Lower leg skin (tissue), 4 donors: ENCODE measurements around the gene UGP2. TPM values are rescaled to one million over a fixed set of nuclear protein-coding genes. Genes with fewer than 3 reads are reported as not detected.
"Not testable (repeated sequence)": the region's sequence is repeated elsewhere in the genome, so short reads cannot be mapped to it uniquely, and the experiment has no call there.

Source experiments
- DNase-seq, 2 donors: peaks; one replicate each; pipeline ENCODE4 v3.0.0-alpha.2; 2019; ENCODE audit warnings: low spot score in 2 of 2
- H3K4me3 ChIP-seq: fragments of 200-600 bp; sonication (generic); 2 replicates; pipeline ENCODE4 v1.5.1; 2017; ENCODE audit warnings: mild to moderate bottlenecking, low read depth; ENCODE audit not compliant: poor library complexity, severe bottlenecking
- POLR2A ChIP-seq, 2 donors: fragments of 450-650 bp; IDR thresholded peaks; one replicate each; pipeline ENCODE4 v1.6.1; 2016 to 2017; ENCODE audit warnings: antibody characterized with exemption in 2 of 2, mild to moderate bottlenecking in 1 of 2, moderate library complexity in 1 of 2
- WGBS, 2 donors: methylation state at CpG; one replicate each; pipeline ENCODE4 v1.1.5; 2018; 5-methylcytosine and 5-hydroxymethylcytosine counted together
- intact Hi-C: fragments of 100-400 bp; cut with DNase I; formaldehyde crosslinking; loops from one replicate; pipeline ENCODE4 v1.15.0; 2023; ENCODE audit warnings: low total_unique reads
- total RNA-seq, 4 donors: library from RNA; depleted of rRNA; stranded (reverse); fragments of >200 nt; gene quantifications; one replicate each; pipeline ENCODE4 v1.1.0, GENCODE V29; 2016
- TF ChIP-seq, protein P1 (sequence below), 3 donors: fragments of 450-650 bp; IDR thresholded peaks; one replicate each; pipeline ENCODE4 v1.5.1; 2016; ENCODE audit warnings: antibody characterized with exemption in 3 of 3, mild to moderate bottlenecking in 3 of 3, moderate library complexity in 2 of 3

UGP2 gene
- total RNA-seq, 4 donors from 2014 or later: 61.1 to 153 (median 92.7) TPM

GRCh38 chr2:63846487-63846886 lies 4.8 kb downstream of the UGP2 start:
- TF ChIP-seq POLR2A (IDR thresholded peaks at IDR 0.05): no peak
- TF ChIP-seq, protein P1, sequence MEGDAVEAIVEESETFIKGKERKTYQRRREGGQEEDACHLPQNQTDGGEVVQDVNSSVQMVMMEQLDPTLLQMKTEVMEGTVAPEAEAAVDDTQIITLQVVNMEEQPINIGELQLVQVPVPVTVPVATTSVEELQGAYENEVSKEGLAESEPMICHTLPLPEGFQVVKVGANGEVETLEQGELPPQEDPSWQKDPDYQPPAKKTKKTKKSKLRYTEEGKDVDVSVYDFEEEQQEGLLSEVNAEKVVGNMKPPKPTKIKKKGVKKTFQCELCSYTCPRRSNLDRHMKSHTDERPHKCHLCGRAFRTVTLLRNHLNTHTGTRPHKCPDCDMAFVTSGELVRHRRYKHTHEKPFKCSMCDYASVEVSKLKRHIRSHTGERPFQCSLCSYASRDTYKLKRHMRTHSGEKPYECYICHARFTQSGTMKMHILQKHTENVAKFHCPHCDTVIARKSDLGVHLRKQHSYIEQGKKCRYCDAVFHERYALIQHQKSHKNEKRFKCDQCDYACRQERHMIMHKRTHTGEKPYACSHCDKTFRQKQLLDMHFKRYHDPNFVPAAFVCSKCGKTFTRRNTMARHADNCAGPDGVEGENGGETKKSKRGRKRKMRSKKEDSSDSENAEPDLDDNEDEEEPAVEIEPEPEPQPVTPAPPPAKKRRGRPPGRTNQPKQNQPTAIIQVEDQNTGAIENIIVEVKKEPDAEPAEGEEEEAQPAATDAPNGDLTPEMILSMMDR (IDR thresholded peaks at IDR 0.05): no peak
- WGBS, 2 donors: 34 to 50% methylated on average over 1 of the region's 1 CpG
- no peak overlapping the region for H3K4me3 ChIP-seq
- intact Hi-C loops: no loop called here
- no peak for DNase-seq

DNA sequence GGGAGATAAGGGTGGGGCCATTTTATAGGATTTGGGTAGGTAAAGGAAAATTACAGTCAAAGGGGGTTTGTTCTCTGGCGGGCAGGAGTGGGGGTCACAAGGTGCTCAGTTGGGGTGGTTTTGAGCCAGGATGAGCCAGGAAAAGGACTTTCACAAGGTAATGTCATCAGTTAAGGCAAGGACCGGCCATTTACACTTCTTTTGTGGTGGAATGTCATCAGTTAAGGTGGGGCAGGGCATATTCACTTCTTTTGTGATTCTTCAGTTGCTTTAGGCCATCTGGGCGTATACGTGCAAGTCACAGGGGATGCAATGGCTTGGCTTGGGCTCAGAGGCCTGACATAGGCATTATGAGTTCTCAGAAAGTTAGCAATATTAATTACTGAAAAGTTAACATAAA lies 5.9 kb downstream of the UGP2 start:
- DNase-seq, intact Hi-C loops, H3K4me3 ChIP-seq: not testable (repeated sequence)
- WGBS, 2 donors: 79 to 82% methylated on average over 4 of the region's 4 CpGs

GRCh38 chr2:63849381-63850203 lies 7.9 kb downstream of the UGP2 start:
- no peak for DNase-seq
- intact Hi-C loops: no loop called here
- TF ChIP-seq, protein P1 (IDR thresholded peaks at IDR 0.05): no peak
- TF ChIP-seq POLR2A (IDR thresholded peaks at IDR 0.05): no peak
- H3K4me3 ChIP-seq: no peak overlapping the region
- WGBS, 2 donors: 36 to 47% methylated on average over 7 of the region's 7 CpGs

GRCh38 chr2:63850204-63850571 lies 8.5 kb downstream of the UGP2 start:
- WGBS, 2 donors: 54 to 64% methylated on average over 1 of the region's 1 CpG
- no peak overlapping the region for H3K4me3 ChIP-seq
- no peak for DNase-seq
- TF ChIP-seq POLR2A (IDR thresholded peaks at IDR 0.05): no peak
- TF ChIP-seq, protein P1 (IDR thresholded peaks at IDR 0.05): no peak
- intact Hi-C loops: no loop called here

DNA sequence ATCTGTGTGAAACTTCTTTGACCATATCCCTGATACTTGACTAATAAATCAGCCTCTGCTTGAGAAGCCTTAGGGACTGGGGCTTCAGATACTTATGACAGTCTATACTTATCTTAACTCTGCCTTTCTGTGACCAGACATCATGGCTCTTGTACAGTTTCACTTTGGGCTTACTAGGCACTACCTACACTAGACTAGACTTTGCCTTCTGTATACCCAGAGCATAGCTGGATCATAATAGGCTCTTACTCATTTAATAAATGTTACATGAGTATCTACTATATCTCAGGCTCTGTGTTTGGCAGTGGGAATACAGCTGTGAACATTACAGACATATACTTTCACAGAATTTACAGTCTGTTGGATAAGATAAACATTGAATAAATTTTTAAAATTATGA lies 9.0 kb downstream of the UGP2 start:
- no peak overlapping the region for H3K4me3 ChIP-seq
- intact Hi-C loops: no loop called here
- TF ChIP-seq, protein P1 (IDR thresholded peaks at IDR 0.05): no peak
- no peak for TF ChIP-seq POLR2A (IDR thresholded peaks at IDR 0.05)

GRCh38 chr2:63851691-63852311 lies 10.1 kb downstream of the UGP2 start:
- no peak for TF ChIP-seq POLR2A (IDR thresholded peaks at IDR 0.05)
- TF ChIP-seq, protein P1 (IDR thresholded peaks at IDR 0.05): no peak
- intact Hi-C loops: no loop called here
- no peak overlapping the region for H3K4me3 ChIP-seq
- DNase-seq: no peak
- 82 to 96% methylated on average over 1 of the region's 1 CpG for WGBS, 2 donors

More for the DNA sequence above, 9.0 kb downstream of the UGP2 start:
- DNase-seq: no peak
